PFSK-1 (cell line): Measurements from ENCODE around the gene SYNE1.

Source experiments
- FOXP2 ChIP-seq: optimal IDR thresholded peaks from 2 replicates; pipeline ENCODE3; 2011; ENCODE audit warnings: borderline replicate concordance, control low read depth, inconsistent platforms; ENCODE audit not compliant: insufficient read depth; ENCODE audit errors: extremely low read length, extremely low read depth
- POLR2AphosphoS5 ChIP-seq: IDR thresholded peaks from 2 replicates; pipeline ENCODE4 v1.6.1; 2012; ENCODE audit warnings: low read depth, mild to moderate bottlenecking, control low read depth, low read length, moderate library complexity
- SIN3A ChIP-seq: IDR thresholded peaks from 2 replicates; pipeline ENCODE4 v1.6.1; 2012; ENCODE audit warnings: mild to moderate bottlenecking, low read length, moderate library complexity, borderline replicate concordance; ENCODE audit not compliant: insufficient read depth
- TAF1 ChIP-seq: IDR thresholded peaks from 2 replicates; pipeline ENCODE4 v1.6.1; 2012; ENCODE audit warnings: low read length, control low read depth, borderline replicate concordance; ENCODE audit not compliant: insufficient read depth
- TF ChIP-seq, protein P1 (sequence below), 2 experiments: IDR thresholded peaks; 2 replicates each; pipeline versions ENCODE4 v1.6.1 to v1.8.0; 2011 to 2012; ENCODE audit warnings: low read depth in 2 of 2, low read length in 2 of 2, control low read depth in 1 of 2, inconsistent platforms in 1 of 2, mild to moderate bottlenecking in 1 of 2, moderate library complexity in 1 of 2; ENCODE audit not compliant: insufficient read depth in 1 of 2

The SYNE1 gene

DNA sequence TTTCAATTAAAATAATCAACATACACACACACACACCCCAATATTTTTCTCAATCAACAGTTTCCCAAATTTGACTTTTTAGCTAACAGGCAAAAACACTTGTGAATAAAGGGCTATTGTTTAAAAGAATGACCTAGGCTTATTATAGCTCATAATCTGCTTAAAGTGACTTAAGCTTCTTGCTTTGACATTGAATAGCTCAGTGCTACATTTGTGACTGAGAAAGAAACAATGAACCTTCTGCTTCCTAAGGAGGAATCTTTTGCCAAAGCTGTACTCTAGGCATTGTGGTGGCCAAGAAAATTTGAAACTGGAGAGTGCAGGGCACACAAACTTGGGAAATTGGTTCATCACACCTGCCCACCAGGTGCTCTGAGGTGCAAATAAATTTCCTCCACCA is 282.0 kb downstream of the SYNE1 start:
- TF ChIP-seq POLR2AphosphoS5 (no peak), SIN3A (no peak), TAF1 (no peak)
- TF ChIP-seq, protein P1, sequence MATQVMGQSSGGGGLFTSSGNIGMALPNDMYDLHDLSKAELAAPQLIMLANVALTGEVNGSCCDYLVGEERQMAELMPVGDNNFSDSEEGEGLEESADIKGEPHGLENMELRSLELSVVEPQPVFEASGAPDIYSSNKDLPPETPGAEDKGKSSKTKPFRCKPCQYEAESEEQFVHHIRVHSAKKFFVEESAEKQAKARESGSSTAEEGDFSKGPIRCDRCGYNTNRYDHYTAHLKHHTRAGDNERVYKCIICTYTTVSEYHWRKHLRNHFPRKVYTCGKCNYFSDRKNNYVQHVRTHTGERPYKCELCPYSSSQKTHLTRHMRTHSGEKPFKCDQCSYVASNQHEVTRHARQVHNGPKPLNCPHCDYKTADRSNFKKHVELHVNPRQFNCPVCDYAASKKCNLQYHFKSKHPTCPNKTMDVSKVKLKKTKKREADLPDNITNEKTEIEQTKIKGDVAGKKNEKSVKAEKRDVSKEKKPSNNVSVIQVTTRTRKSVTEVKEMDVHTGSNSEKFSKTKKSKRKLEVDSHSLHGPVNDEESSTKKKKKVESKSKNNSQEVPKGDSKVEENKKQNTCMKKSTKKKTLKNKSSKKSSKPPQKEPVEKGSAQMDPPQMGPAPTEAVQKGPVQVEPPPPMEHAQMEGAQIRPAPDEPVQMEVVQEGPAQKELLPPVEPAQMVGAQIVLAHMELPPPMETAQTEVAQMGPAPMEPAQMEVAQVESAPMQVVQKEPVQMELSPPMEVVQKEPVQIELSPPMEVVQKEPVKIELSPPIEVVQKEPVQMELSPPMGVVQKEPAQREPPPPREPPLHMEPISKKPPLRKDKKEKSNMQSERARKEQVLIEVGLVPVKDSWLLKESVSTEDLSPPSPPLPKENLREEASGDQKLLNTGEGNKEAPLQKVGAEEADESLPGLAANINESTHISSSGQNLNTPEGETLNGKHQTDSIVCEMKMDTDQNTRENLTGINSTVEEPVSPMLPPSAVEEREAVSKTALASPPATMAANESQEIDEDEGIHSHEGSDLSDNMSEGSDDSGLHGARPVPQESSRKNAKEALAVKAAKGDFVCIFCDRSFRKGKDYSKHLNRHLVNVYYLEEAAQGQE (IDR thresholded peaks at IDR 0.05; ENCODE audit: insufficient read depth in 1 of 2, low read depth in 2 of 2, low read length in 2 of 2): no peak

- TF ChIP-seq POLR2AphosphoS5: no peak
- TF ChIP-seq TAF1: no peak
- no peak for TF ChIP-seq SIN3A
- no peak for TF ChIP-seq FOXP2
- TF ChIP-seq, protein P1 (IDR thresholded peaks at IDR 0.05; ENCODE audit: insufficient read depth in 1 of 2, low read depth in 2 of 2, low read length in 2 of 2): no peak
These were observed 283.7 kb downstream of the SYNE1 start for GRCh38 chr6:152353440-152353839.

GRCh38 chr6:152351742-152352141 is 285.4 kb downstream of the SYNE1 start:
- TF ChIP-seq POLR2AphosphoS5 (no peak), SIN3A (no peak), FOXP2 (no peak), TAF1 (no peak)
- TF ChIP-seq, protein P1 (IDR thresholded peaks at IDR 0.05; ENCODE audit: insufficient read depth in 1 of 2, low read depth in 2 of 2, low read length in 2 of 2): no peak

DNA sequence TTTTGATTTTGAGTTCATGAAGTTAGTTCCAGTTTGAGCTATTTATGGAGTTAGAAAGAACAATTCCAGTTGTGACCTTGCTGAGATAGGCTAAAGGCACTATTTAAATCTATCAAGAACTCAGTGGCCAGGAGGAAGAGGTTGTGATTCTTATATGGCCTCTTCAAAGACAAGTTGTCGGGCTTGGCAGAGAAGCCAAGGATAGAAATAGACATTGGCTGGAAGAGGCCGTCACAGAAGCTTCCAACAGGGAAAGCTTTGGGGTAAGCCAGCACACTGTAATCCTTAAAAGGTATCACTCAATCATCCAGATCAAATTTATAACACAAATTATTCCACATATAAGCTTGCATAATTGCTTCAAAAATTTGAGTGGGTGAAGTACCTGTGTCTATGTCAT is 286.1 kb downstream of the SYNE1 start:
- TF ChIP-seq, protein P1 (IDR thresholded peaks at IDR 0.05; ENCODE audit: insufficient read depth in 1 of 2, low read depth in 2 of 2, low read length in 2 of 2): no peak
- TF ChIP-seq TAF1: no peak

- no peak for TF ChIP-seq SIN3A
These were observed 289.0 kb downstream of the SYNE1 start for GRCh38 chr6:152348116-152348515.
